Glutamatergic neuron (in vitro differentiated cells): ENCODE data around the gene PWP1. TPM values are rescaled to one million over a fixed set of nuclear protein-coding genes. Genes with fewer than 3 reads are reported as not detected.

Source experiments
- total RNA-seq: library from RNA; stranded (reverse); fragmentation: NEBNext Ultra II Directional; extraction: Animal tissue kit (Norgen Biotek cat#: 25700); gene quantifications from one replicate; pipeline ENCODE4 v1.2.1, GENCODE V29; 2021; ENCODE audit not compliant: unreplicated experiment

The PWP1 gene
- total RNA-seq, 1 donor from 2014 or later, result 42.2 TPM

Other genes with a start within 250 kb of the PWP1 start
- 30.1 TPM for gene PRDM4, start 75.3 kb downstream of the PWP1 start, total RNA-seq
- not detected for gene ASCL4, start 88.9 kb downstream of the PWP1 start, total RNA-seq